B cell (primary cell): ENCODE measurements around the gene THSD4. TPM values are rescaled to one million over a fixed set of nuclear protein-coding genes. Genes with fewer than 3 reads are reported as not detected.

Experiments
- ATAC-seq: fragments of 200-7000 bp; cut with Tn5 transposase; one replicate; pipeline ENCODE4 v1.10.0; 2021; ENCODE audit warnings: low read depth, mild to moderate bottlenecking, moderate number of reproducible peaks, moderate library complexity
- CTCF ChIA-PET: fragments of 350-600 bp; sonication (Branson Sonifier 250); formaldehyde crosslinking; loops from one replicate; lab custom pipeline; 2021; ENCODE audit warnings: antibody characterized with exemption, inconsistent platforms; lab: Charles Lee
- POLR2A ChIA-PET: fragments of 350-600 bp; sonication (Branson Sonifier 250); formaldehyde crosslinking; loops from one replicate; lab custom pipeline; 2021; ENCODE audit warnings: antibody characterized with exemption; lab: Charles Lee
- DNase-seq: peaks from one replicate; pipeline ENCODE4 v3.0.0; 2013
- H2AFZ ChIP-seq: 2 replicates; pipeline ENCODE4 v1.6.1; 2012; ENCODE audit warnings: mild to moderate bottlenecking, low read depth, low read length; ENCODE audit not compliant: insufficient read depth, poor library complexity, severe bottlenecking
- H3K27ac ChIP-seq, 2 donors: 1 replicate in 1 of 2; 2 replicates in 1 of 2; pipeline ENCODE4 v1.5.1; 2012 to 2013; ENCODE audit warnings: low read length in 2 of 2, mild to moderate bottlenecking in 2 of 2, moderate library complexity in 1 of 2
- H3K27me3 ChIP-seq, 4 experiments: fragments of 200-600 bp in 1 of 4; sonication (generic) in 1 of 4; replicated peaks in 1 of 4; 1 replicate in 2 of 4; 2 replicates in 2 of 4; pipeline versions ENCODE4 v1.6.1 to v1.7.0; 2013 to 2016; ENCODE audit warnings: low read length in 3 of 4, mild to moderate bottlenecking in 2 of 4, mixed read lengths in 1 of 4, moderate library complexity in 1 of 4; ENCODE audit not compliant: insufficient read depth in 4 of 4, control insufficient read depth in 3 of 4; ENCODE audit errors: control extremely low read depth in 1 of 4
- H3K36me3 ChIP-seq, 2 experiments: replicated peaks in 1 of 2; 1 replicate in 1 of 2; 2 replicates in 1 of 2; pipeline versions ENCODE4 v1.6.1 to v1.7.1; 2013; ENCODE audit warnings: low read length in 1 of 2; ENCODE audit not compliant: insufficient read depth in 2 of 2, control insufficient read depth in 1 of 2; ENCODE audit errors: control extremely low read depth in 1 of 2, extremely low read depth in 1 of 2
- H3K4me1 ChIP-seq, 2 donors: fragments of 200-600 bp in 1 of 2; sonication (generic) in 1 of 2; 1 replicate in 1 of 2; 2 replicates in 1 of 2; pipeline versions ENCODE4 v1.5.1 to v1.6.1; 2013 to 2017; ENCODE audit warnings: low read length in 2 of 2; ENCODE audit not compliant: control insufficient read depth in 2 of 2, insufficient read depth in 2 of 2
- H3K4me2 ChIP-seq: replicated peaks from 2 replicates; pipeline ENCODE3; 2012; ENCODE audit warnings: mild to moderate bottlenecking, low read depth, low read length; ENCODE audit not compliant: poor library complexity, severe bottlenecking
- H3K4me3 ChIP-seq, 5 experiments: fragments of 200-600 bp in 1 of 5; sonication (generic) in 1 of 5; 1 replicate in 3 of 5; 2 replicates in 2 of 5; pipeline versions ENCODE4 v1.5.1 to v1.7.0; 2011 to 2016; ENCODE audit warnings: low read length in 4 of 5, mild to moderate bottlenecking in 4 of 5, low read depth in 2 of 5, control low read depth in 1 of 5, moderate library complexity in 1 of 5; ENCODE audit not compliant: insufficient read depth in 1 of 5; ENCODE audit errors: control extremely low read depth in 1 of 5, extremely low read depth in 1 of 5
- H3K79me2 ChIP-seq: fragments of 200-600 bp; sonication (generic); one replicate; pipeline ENCODE4 v1.6.0; 2016; ENCODE audit warnings: low read length; ENCODE audit not compliant: control insufficient read depth, insufficient read depth
- H3K9ac ChIP-seq: fragments of 200-600 bp; sonication (generic); 2 replicates; pipeline ENCODE4 v1.6.1; 2017; ENCODE audit warnings: mild to moderate bottlenecking, low read length, moderate library complexity
- H3K9me3 ChIP-seq, 3 donors: one replicate each; pipeline versions ENCODE4 v1.6.1 to v1.7.1; 2013; ENCODE audit warnings: low read length in 2 of 3; ENCODE audit not compliant: control insufficient read depth in 2 of 3, insufficient read depth in 1 of 3; ENCODE audit errors: control extremely low read depth in 1 of 3
- H4K20me1 ChIP-seq: 2 replicates; pipeline ENCODE4 v1.6.0; 2012; ENCODE audit warnings: mild to moderate bottlenecking, low read length; ENCODE audit not compliant: insufficient read depth, control insufficient read depth, poor library complexity, severe bottlenecking
- H3K27ac Mint-ChIP-seq: one replicate; pipeline ENCODE4 v1.8.0; 2021; ENCODE audit warnings: mixed read lengths
- H3K27me3 Mint-ChIP-seq: one replicate; pipeline ENCODE4 v1.8.0; 2021; ENCODE audit warnings: mixed read lengths
- H3K4me1 Mint-ChIP-seq: one replicate; pipeline ENCODE4 v1.8.0; 2021; ENCODE audit warnings: mixed read lengths
- H3K4me3 Mint-ChIP-seq: one replicate; pipeline ENCODE4 v1.8.0; 2021; ENCODE audit warnings: mixed read lengths
- H3K9me3 Mint-ChIP-seq: one replicate; pipeline ENCODE4 v1.8.0; 2022; ENCODE audit warnings: mixed read lengths; ENCODE audit not compliant: insufficient read depth
- CTCF ChIP-seq: fragments of 200-600 bp; IDR thresholded peaks from one replicate; pipeline ENCODE4 v1.8.0; 2022; ENCODE audit warnings: antibody characterized with exemption, mild to moderate bottlenecking
- EZH2 ChIP-seq: IDR thresholded peaks from 2 replicates; pipeline ENCODE4 v1.6.1; 2012; ENCODE audit warnings: borderline replicate concordance, low read depth, mild to moderate bottlenecking, moderate library complexity, low read length; ENCODE audit not compliant: insufficient read depth, poor library complexity, severe bottlenecking
- WGBS: methylation state at CpG from one replicate; pipeline ENCODE4 v1.1.5; 2013; ENCODE audit warnings: missing lambda C conversion rate; ENCODE audit not compliant: insufficient coverage; 5-methylcytosine and 5-hydroxymethylcytosine counted together
- intact Hi-C: fragments of 100-400 bp; cut with micrococcal nuclease; formaldehyde crosslinking; loops from one replicate; pipeline ENCODE4 v1.10.0; 2022
- polyA plus RNA-seq: library from polyadenylated mRNA; depleted of rRNA; stranded (reverse); fragments of >200 nt; gene quantifications from 2 replicates; pipeline ENCODE4 v1.2.3, GENCODE V29; 2012
- total RNA-seq, 2 donors: library from RNA; stranded (reverse); fragments of 120-200 nt in 1 of 2; gene quantifications; 1 replicate in 1 of 2; 2 replicates in 1 of 2; pipeline versions ENCODE4 v1.2.3 to v1.2.4, GENCODE V29; 2013 to 2022

THSD4 gene
- total and polyA plus RNA-seq, 2 donors (not counting 1 experiment from before 2014, with no cell fraction given) = not detected

GRCh38 chr15:71374607-71375352 is 259.5 kb downstream of the THSD4 start:
- Histone ChIP-seq H3K4me1 (no peaks in the 10 kb centered on the region), H4K20me1 (no peaks in the 10 kb centered on the region), H3K9ac (no peak overlapping the region), H2AFZ (no peak overlapping the region), H3K36me3 (no peaks in the 10 kb centered on the region), H3K79me2 (no peaks in the 10 kb centered on the region), H3K27me3 (peaks cover 0 to 5% (median 0%) of the 10 kb centered on the region in 4 experiments), H3K4me3 (no peak overlapping the region), H3K4me2 (no peak overlapping the region), H3K9me3 (no peaks in the 10 kb centered on the region), H3K27ac (no peak overlapping the region)
- peaks cover 39% of the 10 kb centered on the region for H3K27me3 Mint-ChIP-seq
- POLR2A ChIA-PET = no interaction called here
- intact Hi-C loops = no loop called here
- CTCF ChIA-PET = no interaction called here
- WGBS = 80% methylated on average over 1 of the region's 6 CpGs
- TF ChIP-seq EZH2 (no peak), CTCF (no peak)
- no peak overlapping the region for H3K4me3 Mint-ChIP-seq
- H3K27ac Mint-ChIP-seq = no peak overlapping the region
- peaks cover 2% of the 10 kb centered on the region for H3K9me3 Mint-ChIP-seq
- ATAC-seq (no peak), DNase-seq (no peak)
- no peaks in the 10 kb centered on the region for H3K4me1 Mint-ChIP-seq

- Histone ChIP-seq H2AFZ (no peak overlapping the region), H3K79me2 (no peaks in the 10 kb centered on the region), H3K27me3 (peaks cover 0 to 5% (median 0%) of the 10 kb centered on the region in 4 experiments), H3K4me3 (no peak overlapping the region), H3K4me2 (no peak overlapping the region), H3K9ac (no peak overlapping the region), H4K20me1 (no peaks in the 10 kb centered on the region), H3K4me1 (no peaks in the 10 kb centered on the region), H3K27ac (no peak overlapping the region), H3K36me3 (no peaks in the 10 kb centered on the region), H3K9me3 (no peaks in the 10 kb centered on the region)
- no peak for DNase-seq
- WGBS = 97% methylated on average over 3 of the region's 3 CpGs
- Mint-ChIP-seq H3K4me3 (no peak overlapping the region), H3K9me3 (no peaks in the 10 kb centered on the region), H3K4me1 (no peaks in the 10 kb centered on the region), H3K27me3 (peaks cover 36% of the 10 kb centered on the region), H3K27ac (no peak overlapping the region)
- no peak for ATAC-seq
- intact Hi-C loops = no loop called here
- no peak for TF ChIP-seq EZH2
- no peak for TF ChIP-seq CTCF
- CTCF ChIA-PET = no interaction called here
- POLR2A ChIA-PET = no interaction called here
Measured at GRCh38 chr15:71375934-71376333, 260.7 kb downstream of the THSD4 start.
